HS-27A (cell line): ENCODE measurements around the gene NT5DC1.
A peak's percentile ranks its signal among the peaks of the same experiment; 100 is the strongest.

Experiments used
- DNase-seq: peaks from one replicate; pipeline ENCODE4 v3.0.0-alpha.2; 2012; ENCODE audit warnings: low read depth, missing footprints

Gene NT5DC1

DNA sequence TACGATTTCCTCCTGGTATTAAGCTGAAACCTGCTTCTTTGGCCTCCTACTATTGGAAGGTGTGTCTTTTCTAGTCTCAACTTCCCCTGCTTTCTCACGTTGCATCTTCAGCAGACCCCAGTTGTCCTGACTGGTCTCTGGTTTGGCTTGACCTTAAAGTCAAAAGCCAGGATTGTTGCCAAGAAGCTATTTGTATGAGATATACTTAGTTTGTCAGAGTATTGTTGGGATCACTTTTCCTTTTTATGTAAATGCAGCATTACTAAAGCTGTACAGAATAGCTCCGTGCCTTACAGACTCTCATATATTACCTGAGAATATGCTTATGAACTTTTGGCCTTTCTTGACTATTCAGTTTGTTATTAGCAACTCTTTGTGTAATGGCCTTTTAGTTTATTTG is 92.1 kb downstream of the NT5DC1 start:
- no peak for DNase-seq

DNA sequence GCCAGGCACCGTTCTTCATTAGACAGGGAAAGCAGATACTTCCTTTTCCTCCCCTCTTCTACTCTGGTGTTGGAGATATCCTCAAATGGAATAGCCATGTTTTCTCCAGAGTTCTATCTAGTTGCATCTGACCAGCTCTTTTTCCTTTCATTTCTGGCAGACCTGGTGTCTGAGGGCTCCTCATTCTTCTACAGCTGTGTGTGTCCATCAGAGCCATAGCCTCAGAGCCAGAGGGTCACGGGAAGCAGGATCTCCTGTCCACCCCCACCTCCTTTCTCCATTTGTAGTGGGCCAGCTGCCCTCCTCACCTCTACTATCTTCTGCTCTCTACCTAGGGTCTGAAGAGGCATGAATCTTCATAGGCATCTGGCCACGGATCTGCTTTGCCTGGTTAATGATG is 96.2 kb downstream of the NT5DC1 start:
- no peak for DNase-seq

DNA sequence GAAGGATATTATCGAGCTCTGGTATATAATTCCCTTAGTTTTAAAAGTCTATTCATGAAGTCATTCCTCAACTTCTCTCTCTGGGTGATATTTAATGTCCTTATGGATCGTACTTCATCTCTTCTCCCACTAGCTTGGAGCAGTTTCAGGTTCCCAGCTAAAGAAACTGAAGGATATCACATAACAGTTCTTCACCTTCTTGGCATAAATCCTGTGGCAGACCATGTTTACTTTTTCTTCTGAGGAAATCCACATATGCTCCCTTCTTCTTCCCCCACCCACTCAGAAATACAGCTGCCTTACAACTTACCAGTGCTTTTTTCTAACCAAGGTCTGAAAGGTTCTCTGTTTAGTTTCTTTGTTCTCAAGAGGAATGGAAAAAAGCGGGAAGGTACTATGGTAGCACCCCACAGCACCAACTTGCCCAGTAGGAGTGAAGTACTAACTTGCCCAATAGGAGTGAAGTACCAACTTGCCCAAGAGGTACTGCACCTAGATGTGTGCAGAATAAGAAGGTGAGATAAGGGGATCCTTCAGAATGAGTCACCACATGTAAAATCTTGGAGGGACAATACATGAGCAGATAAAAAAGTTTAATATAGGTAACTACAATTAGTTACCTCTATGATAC is 100.1 kb downstream of the NT5DC1 start:
- DNase-seq: no peak

DNA sequence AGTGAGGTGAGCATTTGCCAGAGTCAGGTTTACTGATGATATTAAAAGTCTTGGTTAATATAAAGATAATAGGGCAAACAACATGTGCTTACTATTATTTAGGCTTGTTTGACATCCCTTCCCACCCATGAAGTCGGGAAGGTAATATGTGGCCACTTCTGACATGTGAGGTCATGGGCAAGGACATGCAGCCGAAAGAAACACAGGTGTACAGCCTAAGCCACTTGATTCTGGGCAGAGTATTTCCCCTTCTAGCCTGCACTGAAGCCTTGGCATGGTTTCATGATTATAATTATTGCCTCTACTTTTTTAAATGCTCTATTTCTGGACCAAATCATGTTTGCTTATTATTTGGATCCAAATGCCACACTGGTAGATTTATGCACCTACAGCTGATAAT is 100.9 kb downstream of the NT5DC1 start:
- no peak for DNase-seq

DNA sequence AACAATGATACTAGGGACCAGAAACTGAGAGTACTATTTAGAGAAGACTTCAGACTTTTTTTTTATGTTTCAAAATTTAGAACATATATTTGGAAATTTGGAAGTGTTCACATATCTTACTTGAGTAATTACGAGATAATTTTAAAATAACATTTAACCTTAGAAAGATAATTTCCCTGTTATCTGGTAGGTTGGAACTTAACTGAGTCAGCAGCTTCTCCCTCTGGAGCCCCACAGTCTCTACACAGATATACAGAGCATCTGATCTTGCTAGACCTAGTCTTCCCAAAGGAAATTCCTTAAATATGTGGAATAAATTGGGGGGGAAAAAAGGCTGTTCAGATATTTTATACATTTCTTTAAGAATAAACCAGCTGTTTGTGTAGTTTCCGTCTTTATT is 104.6 kb downstream of the NT5DC1 start:
- no peak for DNase-seq

DNA sequence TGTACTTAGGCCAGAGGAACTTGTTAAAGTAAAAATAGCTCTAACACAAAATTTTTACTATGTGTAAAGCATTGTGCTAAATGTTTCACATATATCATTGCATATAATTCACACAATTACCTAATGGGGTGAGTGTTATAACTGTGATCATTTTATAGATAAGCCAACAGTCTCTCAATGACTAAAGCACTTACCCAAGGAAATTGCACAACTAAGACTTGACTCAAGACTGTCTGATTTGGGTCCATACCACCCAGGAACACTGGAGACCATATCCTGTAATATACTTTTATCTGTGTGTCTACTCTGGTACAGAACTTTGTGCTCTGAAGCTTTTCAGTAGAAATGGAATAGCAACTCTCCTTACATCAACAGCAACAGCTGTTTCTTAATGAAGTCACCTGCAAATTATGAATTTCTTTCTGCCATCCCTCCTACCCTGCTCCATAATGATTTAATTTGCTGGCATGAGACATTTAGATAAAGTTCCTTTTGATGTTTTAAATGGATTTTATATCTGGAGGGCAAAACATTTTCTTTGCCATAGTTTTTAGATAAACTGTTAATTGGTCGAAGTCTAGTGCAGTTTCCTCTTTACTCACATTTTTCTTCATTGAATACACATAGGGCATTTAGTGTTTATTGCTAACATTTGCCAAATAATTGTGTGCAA is 105.7 kb downstream of the NT5DC1 start:
- DNase-seq: no peak

DNA sequence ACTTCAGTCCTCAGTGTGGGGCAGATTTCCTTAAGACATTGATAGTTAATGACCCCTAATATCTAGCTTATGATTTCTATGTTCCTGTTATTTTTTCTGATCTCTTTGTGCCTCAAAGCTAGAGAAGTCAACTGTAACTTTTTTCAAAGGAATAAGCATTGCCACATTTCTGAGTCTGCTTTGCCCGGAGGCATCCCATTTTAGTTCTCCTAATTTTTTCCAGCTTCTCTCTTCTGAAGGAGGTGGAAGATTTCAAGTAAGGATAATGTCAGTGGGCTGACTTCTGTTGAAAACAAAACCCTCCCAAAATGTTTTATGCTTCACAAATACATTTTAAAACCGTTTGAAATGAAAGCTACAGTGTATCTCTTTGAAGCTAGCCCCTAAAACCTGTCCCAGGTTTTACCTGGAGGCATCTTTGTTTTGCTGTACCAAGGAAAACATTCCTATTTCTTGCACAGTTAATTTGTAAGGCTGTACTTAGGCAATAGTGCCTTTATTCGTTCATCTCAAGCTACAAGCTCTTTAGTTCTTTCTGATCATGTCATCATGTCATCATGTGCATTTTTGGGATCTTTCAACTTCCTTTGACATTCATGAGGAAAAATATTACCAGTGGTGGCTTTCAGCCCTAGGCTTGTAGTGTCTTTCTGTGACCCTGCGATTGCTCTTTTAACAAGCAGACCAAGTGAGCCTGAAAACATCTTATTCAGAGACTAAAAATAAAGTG is 107.6 kb downstream of the NT5DC1 start:
- no peak for DNase-seq

DNA sequence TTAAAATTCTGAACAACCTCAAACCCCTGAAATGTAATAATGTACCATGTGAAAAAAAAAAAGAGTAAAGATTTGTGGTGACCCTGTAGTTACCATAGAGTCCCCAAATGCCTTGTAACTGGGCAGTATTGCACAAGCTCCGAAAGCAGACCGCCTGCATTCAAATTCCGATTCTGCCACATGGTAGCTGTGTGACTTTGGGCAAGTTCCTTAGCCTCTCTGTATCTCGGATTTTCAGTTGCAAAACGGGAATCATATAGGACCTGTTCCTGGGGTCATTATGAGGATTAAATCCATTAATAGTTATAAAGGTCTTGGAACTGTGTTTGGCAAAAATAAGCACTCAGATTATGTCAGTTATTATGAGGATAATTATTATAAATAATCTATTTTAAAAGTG is 109.7 kb downstream of the NT5DC1 start:
- DNase-seq: no peak

DNA sequence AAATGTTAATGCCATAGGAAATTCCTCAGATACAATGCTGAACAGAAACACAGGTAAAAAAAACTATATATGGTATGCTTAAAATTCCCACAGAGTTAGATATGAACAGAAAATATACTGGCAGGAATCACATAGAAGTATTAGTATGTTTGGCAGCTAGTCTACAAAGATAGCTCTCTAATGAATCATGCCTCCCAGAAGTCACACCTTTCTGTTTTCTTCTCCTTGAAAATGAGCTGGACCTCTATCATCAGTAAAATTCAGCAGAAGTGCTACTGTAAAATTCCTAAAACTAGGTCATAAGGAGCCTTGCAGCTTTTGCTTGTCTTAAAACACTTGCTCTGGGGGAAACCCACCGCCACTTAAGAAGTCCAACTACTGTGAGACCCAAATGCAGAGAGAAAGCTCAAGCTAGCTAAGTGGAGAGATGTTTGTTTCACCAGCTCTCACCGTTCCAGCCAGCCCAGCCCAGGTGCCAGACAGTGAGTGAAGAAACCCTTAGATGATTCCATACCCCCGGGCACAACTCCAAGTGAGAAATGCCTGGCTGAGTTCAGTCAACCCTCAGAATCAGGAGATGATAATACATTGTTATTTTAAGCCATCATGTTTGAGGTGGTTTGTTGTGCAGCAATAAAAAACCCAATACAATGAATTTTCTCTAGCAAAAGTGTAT is 110.2 kb downstream of the NT5DC1 start:
- DNase-seq: no peak

DNA sequence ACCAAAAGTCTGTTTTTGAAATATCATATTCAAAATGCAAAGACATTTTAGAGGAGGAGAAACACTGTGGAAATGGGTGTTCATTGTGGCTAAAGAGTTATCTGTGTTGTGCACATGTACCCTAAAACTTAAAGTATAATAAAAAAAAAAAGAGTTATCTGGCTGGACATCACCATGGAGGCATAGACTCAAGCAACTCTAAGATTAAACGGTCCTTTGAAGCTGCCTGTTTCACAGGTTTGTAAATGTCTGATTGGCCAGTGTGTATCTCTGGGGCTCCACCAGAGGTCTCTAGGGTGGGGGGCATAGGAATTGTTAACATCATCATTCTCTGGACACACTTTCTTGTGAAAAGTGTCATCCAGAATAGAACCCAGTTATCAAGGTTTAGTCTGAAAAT is 114.0 kb downstream of the NT5DC1 start:
- DNase-seq: no peak

DNA sequence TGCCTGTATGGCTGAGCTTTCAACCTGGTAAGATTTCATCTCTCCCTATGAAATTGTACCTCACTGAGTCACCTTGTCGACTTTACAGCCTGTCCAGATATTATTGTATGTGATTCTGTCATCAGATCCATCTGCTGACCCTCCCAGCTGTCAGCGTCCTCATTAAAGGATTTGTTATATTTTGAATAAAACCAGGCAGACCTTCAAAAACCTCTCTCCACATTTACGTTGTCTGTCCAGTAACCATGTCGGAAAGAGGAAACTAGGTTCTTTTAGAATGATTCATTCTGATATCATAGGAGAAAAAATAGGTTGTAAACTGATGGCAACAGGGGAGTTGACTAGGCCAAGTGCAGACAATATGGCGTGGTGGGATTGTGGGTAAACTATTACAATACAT is 114.8 kb downstream of the NT5DC1 start:
- no peak for DNase-seq

DNA sequence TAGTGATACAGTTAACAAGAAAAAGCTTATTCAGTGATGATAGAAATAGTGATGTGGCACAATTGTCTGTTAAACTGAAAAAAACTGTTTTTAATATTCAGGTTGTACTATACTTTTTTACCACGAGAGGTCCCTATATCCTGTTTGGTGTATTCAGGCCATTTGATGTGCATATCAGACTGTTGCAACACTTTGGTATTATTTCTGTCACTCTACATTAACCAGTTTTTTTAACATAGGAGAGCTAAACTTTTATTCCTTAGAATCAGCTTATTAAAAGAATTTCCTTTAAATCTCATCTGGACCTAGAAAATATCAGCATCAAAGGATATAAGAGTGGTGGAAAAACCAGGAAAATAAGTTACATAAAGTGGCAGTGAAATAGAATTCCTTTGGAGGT is 116.4 kb downstream of the NT5DC1 start:
- peak; percentile 39 for DNase-seq

DNA sequence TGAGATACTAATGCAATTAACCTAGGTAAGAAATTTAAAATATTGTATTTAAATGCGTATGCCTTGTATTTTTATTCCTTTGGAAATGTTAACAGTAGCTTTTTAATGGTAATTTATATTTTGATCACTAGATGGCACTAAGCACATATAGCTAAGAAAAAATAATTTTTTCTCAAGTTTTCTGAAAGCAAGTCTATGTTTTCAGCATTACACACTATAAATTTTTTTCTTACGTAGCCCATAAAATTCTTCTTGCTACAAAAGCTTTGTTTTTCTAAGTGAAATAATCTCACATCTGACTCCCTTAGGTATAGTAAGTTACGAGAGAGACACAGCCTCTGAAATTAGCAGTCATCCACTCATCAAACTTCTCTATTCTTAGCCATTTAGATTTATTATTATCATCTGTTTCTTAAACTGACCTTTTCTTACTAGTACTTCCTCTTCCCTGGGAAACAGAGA is 117.5 kb downstream of the NT5DC1 start:
- DNase-seq: no peak

DNA sequence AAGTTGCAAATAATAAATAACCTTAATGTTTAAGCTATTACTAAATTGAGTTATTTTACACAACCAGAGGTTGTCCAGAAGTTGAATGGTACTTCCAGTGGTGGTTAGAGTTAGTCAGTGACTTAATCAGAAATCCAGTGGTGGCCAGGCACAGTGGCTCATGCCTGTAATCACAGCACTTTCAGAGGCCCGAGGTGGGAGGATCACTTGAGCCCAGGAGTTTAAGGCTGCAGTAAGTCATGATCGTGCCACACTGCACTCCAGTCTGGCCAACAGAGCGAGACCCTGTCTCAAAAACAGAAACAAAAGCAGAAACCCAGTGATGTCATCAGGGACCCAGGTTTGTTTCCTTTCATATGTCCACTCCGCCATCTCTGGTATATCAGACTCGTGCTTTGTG is 118.2 kb downstream of the NT5DC1 start:
- DNase-seq: no peak

DNA sequence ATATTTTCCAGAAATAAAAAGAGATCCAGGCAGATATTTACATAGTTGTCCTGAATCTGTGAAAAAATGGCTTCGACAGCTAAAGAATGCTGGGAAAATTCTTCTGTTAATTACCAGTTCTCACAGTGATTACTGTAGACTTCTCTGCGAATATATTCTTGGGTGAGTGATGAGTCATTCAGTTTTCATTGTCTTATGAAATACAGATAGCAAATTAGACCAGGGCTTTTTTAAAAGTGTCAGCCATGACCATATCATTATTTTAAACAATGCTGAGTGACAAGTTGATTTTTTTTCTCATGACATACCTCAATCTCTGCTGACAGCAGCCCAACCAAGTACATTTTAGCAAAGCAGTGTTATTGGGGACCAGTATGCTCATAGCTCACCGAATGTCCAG is 120.4 kb downstream of the NT5DC1 start:
- DNase-seq: no peak

DNA sequence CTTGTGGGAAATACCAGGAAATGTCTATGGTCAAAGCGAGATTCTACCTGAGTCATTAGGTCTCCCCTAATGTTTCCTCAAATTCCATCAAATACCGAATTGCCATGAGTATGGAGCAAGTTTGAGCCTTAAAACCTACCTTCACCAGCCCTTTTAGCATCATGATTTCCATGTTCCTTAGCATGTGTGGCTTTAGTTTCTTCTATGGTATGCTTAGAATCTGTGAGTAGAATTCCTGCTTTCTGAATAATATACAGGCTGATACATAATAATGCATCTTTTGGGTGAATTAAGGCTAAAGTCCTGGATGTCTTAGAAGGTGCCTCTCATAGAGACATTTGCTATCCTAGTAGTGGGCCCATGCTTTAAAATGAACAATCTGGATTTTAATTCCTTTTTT is 121.3 kb downstream of the NT5DC1 start:
- DNase-seq: no peak

DNA sequence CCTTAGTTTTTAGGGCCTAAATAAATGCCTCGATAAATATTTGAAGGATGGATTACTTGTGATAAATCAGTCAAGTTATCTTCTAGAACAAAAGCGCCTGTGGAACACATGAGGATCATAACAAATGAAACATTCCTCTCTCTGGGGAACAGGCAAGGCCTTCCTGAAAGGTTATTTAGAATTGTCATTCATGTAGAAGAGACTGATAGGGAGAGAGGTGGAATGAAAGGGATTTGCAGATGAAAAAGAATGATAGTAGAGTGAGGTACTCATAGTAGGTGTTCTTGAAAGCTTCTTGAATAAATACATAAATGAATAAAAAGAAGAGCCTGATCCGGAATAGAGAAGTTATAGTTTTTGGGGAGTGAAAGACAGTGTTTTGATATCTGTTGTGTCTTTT is 122.7 kb downstream of the NT5DC1 start:
- DNase-seq: no peak

DNA sequence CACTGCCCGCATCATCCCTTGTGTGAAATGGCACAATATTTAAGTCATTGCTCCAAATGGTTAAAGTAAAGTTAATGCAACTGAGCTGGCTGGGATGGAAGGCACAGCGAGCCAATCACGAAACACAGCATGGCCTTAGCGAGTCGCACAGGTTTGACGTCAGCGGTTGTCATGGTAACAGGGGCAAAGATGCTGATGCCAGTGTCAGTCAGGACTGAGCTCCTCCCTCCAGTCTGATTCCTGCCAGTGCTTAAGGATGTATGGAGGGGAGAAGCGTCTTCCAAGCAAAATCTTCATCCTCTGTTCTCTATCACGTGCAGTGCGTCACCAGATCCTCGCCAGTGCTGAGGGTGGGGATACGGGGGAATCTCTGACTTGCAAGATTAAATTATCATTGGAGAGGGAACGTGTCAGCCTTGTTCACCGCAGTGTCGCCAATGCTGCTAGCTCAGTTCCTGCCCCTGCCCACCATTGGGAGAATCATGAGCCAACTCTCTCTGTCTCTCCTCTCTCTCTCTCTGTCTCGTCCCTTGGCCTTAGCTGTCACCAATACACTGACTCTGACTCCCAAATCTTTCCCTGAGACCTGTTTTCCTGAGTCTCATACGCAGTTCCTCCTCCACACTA is 128.7 kb downstream of the NT5DC1 start:
- no peak for DNase-seq

DNA sequence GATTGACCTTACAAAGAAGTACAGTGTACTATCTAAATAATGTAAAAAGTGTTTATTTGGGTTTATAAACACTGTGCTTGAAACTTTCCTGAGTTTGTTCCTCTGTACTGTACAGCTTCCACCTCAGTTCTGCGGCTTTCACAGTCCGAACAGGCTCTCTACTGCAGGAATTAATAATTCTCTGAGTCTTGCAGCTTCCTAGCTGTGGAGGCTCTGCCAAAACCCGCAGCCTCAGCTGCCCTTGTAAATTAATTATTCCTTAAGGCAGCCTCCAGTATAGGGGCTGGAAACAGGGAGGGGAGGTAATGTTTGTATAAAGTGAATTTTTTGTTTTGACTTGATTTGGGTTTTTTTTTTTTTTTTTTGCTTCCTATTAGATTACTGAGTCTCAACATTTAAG is 134.0 kb downstream of the NT5DC1 start:
- no peak for DNase-seq

DNA sequence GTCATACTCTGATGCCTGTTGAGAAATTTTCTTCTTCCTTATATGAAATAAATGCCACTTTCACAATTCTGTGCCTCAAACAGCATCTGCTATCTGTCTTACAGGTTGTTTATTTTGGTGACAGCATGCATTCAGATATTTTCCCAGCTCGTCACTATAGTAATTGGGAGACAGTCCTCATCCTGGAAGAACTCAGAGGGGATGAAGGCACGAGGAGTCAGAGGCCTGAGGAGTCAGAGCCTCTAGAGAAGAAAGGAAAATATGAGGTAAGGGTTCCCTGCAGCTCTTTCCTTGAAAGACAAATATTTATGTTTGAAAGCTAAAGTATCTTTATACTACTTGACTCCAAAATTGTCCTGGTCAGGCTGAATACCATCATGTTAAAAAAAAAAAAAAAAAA is 137.4 kb downstream of the NT5DC1 start:
- DNase-seq: no peak

DNA sequence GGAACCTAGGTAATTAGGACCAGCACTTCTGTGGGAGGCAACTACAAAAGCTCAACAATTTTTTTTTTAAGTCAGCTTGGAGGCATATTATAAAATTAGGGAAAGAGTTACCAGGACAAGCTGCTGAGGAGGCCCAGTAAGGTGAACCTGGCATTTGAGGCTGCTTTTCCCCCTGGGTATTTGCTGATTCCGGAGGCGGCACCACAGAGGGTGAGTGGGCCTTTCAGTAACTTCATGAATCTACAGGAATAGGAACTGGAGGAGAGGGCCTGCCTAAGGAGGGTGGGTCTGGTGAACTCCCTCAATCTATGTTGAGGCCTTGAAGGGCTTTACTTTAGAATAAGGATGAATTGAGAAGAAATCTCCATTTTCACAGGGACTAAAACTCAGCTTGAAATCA is 138.6 kb downstream of the NT5DC1 start:
- DNase-seq: no peak

DNA sequence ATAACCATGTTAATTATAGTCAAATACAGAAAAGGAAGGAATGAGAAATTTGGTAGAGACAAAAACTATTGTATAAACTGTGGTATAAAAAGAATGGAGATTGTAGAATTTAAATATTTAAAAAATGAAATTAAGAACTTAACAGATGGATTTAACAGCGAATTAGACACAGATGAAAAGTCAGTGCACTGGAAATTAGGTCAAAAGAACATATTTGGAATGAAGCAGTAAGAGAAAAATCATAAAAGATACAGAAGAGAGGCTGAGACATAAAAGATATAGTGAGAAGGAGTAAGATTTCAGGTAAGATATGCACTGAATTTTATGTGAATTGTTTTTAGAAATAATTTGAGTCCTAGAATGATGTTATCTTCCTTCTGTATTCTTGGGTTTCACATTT is 139.2 kb downstream of the NT5DC1 start:
- DNase-seq: no peak
